T-helper 1 cell (primary cell): ENCODE measurements around the gene CYP4V2.

ENCODE experiments used
- DNase-seq, 5 donors: peaks; one replicate each; pipeline ENCODE4 v3.0.0-alpha.2; 2012 to 2020
- total RNA-seq, 4 donors: gene quantifications; one replicate each; lab custom pipeline; 2026; lab: John Stamatoyannopoulos, UW

The CYP4V2 gene
- 37.0 to 60.8 (median 54.0) reads per million in 4 donors for total RNA-seq

GRCh38 chr4:186191200-186192065 lies at the start of gene CYP4V2:
Gene CYP4V2, plus strand, starts transcription at chr4:186191567. Its CDS starts 257 bp downstream, at chr4:186191824.
- peak; percentile 68 to 92 (median 77) for DNase-seq

DNA sequence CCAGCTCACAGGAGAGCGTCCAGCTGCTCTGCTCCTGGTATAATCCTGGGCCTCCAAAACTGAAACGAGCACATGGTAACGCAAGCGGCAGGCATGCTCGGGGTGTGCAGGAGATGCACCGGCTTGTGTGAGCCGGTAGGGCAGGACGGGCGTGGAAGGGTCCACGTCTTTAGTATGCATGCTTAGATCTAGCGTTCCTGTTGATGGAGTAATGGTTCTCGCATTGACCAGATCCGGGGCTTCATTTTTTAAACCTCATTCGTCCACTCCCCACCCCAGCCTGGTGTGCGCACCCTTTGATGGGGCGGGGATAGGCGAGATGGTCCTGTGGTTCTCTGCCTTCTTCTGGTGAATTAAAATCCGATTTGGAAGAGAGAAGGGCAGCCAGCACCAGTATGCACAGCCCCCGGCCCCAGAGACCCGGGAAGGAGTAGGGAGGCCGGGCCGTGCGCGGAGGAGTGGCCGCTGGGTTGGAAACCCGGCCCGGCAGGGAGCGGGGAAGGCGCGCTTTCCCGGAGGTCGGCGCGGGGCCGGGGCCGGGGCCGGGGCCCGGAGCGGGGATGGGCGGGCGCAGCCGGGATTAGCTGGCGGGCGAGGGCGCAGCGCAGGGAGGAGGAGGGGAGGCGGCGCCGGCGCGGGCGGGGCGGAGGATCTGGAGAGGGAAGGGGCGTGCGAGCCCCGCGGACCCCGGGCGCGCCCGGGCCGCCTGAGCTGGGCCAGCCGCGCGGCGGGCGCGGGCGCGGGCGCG lies 47.0 kb upstream of the CYP4V2 start:
- DNase-seq: no peak

DNA sequence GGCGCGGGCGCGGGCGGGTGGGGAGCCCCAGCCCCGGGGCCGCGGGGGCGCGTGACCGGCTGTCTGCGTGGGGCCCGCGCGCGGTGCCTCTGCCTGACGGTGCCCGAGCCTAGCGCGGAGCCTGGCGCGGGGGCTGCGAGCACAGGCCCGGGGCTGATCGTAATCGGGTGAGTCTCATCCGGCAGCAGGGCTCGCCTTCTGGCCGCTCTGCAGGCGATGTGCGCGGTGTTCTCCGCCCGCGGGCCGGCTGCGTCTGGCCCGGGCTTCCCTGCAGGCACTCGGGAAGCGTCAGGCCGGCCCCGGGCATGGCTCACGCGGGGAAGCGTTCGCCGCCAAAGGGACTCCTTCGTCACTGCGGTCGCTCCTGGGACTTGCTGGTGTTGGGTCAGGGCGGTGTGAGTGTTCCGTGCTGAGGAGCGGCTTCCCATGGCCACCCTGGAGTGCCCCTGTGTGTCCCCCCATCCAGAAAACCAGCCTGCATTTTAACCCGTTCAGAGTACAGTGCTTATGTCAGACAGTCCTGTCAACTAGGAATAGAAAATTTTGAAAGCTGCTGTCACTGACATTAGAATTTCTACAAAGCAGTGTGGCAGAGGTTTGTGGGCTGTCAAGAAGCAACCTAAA lies 46.3 kb upstream of the CYP4V2 start:
- DNase-seq: no peak

DNA sequence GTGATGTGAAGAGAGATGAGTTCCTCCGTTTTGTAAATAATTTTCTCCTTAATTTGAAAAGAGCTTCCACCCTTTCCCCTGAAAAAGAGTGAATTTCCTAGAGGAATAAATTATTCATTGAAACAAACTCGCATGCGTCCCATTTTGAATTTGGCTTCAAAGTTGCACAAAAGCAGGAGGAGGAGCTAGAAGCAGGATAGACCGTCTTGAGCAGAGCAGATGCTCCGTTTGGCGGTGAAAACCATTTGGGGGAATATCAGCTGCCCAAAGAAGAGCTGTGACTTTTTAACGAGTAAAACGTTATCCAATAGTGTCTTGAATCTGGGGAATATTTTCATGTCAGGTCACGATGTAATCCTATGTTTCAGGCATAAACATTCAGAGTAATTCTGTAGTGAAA lies 44.9 kb upstream of the CYP4V2 start:
- DNase-seq: no peak

DNA sequence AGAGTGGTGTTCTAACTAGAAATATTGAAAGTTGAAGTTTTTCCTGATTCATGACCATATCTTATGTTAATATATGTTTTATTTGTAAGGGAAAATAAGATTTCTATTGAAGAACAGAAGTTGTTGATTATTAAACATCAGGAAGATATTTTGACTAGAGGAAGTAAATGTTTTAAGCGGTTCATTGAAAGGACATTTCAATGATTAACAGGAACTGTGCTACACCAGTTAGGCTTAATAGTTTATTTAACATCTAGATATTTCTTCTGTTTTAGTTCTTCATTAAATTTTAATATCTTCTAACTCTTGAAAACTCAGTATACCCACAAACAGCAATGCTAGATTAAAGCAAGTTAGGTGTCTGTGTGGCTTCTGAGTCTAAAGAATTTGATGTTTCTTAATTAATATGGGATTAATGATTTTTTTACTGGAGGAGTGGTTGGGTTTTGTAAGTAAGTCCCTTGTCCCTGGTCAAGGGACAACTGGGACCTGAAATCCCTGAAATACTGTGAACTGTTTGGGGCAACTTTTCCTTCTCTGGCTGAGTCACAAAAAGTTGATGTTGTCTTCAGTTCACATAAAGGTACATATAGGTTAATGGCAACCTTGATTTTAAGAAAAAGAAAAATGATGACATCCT lies 42.9 kb upstream of the CYP4V2 start:
- no peak for DNase-seq

DNA sequence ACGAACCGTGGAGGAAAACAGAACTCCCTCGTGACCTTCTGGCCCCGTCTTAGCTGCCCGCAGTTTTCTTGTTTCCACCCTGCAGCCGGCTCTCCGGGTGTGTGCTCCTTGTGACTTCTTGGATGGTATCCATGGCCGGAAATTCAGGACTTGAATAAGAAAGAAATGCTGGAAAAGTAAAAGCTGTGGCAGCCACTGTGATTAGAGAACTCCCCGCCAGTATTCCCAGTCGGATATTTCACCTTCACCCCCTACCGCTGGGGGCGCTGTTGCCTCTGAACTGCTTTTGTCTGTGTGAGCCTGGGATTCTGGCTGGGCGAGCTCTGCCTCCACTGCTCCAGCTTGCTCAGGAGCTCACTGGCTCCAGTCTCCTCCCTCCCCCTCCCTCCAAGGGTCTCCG lies 41.5 kb upstream of the CYP4V2 start:
- DNase-seq: peak in 1 of 5 donors; percentile 16

- no peak for DNase-seq
These were observed 40.4 kb upstream of the CYP4V2 start for GRCh38 chr4:186150926-186151325.

- no peak for DNase-seq
These were observed 39.9 kb upstream of the CYP4V2 start for GRCh38 chr4:186151499-186151898.

DNA sequence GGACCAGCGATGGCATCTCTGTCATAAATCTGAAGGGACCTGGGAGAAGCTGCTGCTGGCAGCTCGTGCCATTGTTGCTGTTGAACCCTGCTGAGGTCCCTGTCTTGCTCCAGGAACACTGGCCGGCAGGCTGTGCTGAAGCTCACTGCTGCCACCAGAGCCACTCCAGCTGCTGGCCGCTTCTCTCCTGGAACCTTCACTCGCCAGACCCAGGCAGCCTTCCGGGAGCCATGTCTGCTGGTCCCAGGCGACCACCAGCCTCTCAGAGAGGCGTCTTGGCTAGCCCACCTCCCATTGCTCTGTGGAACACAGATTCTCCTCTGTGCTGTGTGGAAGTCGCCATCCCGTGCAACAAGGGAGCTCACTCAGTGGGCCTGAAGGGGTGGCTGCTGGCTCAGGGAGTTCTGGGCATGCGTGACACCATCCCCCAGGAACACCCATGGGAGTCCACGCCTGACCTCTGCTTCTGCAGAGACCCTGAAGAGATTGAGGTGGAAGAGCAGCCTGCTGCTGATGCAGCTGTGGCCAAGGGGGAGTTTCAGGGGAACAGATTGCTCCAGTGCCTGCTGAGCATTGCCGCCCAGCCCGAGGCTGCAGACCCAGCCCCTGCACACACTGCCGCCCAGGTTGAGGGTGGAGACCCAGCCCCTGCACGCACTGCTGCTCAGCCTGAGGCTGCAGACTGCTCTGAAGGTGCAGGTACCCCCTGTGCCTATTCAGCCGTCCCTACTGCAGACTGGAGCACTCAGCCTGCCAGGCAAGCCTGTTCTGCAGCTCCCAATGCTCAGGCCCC lies 33.1 kb upstream of the CYP4V2 start:
- no peak for DNase-seq

- no peak for DNase-seq
These were observed 32.4 kb upstream of the CYP4V2 start for GRCh38 chr4:186158966-186159365.

GRCh38 chr4:186159613-186160012 lies 31.8 kb upstream of the CYP4V2 start:
- DNase-seq: no peak

DNA sequence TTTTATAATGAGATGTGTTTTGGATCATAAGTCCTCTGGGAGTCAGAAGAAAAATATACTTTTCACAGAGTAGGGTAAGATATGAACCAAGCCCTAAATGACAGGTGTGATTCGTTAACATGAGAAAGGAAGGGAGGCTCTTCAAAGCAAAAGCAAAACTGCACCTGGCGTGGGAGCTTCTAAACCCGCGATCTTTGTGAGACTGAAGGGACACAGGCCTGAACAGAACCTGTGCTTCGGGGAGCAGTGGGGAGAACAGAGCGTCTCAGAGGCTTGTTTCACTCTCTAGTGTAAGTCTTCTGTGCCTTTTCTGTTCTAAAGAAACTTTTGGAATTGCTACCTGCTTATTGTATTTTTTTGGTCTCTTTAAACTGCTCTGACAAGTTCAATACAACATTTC lies 30.2 kb upstream of the CYP4V2 start:
- DNase-seq: peak in 1 of 5 donors; percentile 48

DNA sequence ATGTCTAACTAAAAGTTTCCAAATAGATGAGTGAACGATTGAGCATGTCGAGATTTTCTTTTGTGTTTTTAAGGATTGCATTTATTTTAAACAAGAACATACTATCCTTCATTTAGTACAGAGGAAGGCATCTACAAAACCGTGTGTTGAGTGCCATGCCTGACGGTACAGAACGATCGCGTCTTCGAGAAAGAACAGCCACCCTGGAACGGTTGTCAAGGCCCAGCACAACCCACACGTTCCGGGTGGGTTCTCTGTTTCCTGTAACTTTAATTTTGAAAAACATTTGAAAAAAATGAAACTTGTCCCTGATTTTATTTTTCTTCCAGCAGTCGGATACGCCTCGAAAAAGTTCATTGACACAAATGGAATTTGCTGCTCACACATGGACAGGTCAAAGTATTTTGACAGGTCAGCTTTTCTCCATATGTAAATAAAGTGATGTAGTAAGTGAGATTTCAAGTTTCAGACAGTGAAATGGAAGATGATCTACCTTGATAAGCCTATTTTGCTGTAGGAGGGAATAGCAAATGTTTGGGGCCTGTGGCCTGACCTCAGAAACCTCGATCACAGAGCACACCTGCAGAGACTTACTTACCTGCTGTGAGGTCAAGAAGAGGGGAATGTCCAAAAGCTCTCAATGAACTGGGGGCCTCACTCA lies 24.4 kb upstream of the CYP4V2 start:
- no peak for DNase-seq

GRCh38 chr4:186167605-186168004 lies 23.8 kb upstream of the CYP4V2 start:
- DNase-seq: no peak

DNA sequence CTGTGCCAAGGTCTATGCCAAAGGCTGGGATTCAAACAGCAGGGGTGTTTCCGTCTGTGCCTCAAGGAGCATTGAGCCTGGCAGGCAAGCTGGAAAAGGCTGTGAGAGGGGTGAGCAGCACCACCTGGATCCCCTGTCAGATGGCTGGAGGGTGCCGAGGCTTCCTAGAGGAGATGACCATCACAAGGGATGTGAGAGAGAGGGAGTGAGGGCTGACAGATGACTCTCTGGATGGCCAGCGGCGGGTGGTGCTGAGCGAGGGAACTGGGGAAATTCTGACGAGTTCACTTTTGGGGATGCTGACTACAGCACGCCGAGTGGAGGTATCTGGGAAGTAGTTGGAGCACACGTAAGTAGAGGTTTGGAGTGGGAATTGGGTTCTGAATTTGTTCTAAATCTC lies 22.6 kb upstream of the CYP4V2 start:
- no peak for DNase-seq

GRCh38 chr4:186169333-186169944 lies 21.9 kb upstream of the CYP4V2 start:
- DNase-seq: no peak

- no peak for DNase-seq
These were observed 21.2 kb upstream of the CYP4V2 start for GRCh38 chr4:186169945-186170802.

DNA sequence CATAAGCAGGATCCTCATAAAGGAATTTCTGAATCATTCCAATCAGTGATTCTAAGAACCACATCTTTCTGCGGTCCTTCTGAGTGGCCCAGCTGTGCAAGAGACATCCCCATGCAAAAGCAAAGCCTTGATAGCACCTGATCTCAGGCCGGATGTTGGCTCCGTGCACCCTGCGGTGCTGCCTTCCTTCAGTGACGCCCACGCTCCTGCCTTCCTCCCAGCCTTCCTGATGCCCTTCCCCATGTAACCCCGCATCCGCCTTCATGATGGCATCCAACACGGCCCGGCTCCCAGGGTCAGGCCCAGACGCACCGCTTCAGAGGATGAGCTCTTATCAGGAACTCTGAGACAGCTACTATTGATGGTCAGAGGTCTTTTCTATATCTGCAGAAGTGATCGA lies 20.4 kb upstream of the CYP4V2 start:
- DNase-seq: no peak

- no peak for DNase-seq
These were observed 18.8 kb upstream of the CYP4V2 start for GRCh38 chr4:186172546-186172945.

- DNase-seq: no peak
These were observed 3.3 kb upstream of the CYP4V2 start for GRCh38 chr4:186188107-186188506.
